ENCODE results near the gene KRTAP29-1.
"Not testable (repeated sequence)": the region's sequence is repeated elsewhere in the genome, so short reads cannot be mapped to it uniquely, and the experiment has no call there.

KRTAP29-1 gene

DNA sequence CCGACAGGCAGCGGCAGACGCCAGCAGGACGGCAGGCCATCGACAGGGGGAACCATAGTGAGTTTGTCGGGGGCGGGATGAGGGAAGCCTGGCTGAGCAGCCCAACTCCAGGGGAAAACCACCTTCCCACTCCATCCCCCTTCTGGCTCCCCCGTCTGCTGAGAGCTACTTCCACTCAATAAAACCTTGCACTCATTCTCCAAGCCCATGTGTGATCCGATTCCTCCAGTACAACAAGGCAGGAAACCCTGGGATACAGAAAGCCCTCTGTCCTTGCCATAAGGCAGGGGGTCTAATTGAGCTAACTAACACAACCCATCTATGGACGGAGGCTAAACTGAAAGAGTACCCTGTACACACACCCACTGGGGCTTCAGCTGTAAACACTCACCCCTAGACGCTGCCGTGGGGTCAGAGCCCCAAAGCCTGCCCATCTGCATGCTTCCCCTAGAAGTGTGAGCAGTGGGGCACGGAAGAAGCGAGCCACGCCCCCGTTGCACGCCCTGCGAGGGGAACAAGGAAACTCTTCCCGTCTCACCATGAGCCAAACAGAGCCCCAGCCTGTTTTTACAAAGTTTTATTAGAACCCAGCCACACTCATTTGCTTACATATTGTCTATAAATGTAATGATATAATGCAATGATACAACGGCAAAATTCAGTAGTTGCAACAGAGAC is 4.1 kb downstream of the KRTAP29-1 start:
- no peak for DNase-seq (ENCODE audit: low spot score)

DNA sequence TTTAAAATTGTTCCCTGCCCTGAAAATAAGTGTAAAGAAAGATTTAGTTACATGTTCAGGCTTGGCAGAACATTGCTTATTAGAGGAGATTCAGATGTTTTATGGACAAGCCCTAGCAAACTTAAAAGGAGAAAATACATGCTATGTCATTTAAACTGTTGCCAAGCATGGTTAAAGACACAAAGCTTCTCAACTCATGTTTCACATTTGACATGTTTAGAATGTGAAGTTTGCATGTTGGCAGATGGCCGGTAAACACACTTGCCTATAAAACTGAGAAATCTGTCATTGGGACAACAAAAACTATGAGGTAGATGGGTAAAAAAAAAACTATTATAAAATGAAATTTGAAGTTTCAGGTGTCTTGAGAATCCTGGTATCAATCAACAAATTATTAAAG is 5.8 kb downstream of the KRTAP29-1 start:
- no peak for DNase-seq (ENCODE audit: low spot score)

DNA sequence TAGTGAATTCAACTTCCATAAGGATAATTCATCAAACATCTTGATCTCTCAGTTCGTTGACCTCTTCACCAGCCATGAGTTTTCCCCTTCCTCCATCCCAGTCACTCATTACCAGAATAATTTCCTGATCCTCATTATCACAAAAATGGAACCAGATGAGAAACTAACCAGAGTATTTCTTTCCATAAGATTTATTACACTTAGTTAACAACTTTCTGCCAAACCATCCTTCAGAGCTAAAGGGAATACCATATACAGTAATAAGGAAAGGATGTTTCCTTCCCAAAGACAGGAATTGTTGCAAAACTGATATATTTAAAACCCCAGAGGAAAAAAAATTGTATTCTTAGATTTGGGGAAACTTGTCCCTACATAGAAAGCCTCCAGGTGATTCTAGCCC is 8.6 kb downstream of the KRTAP29-1 start:
- DNase-seq (ENCODE audit: low spot score), result no peak

DNA sequence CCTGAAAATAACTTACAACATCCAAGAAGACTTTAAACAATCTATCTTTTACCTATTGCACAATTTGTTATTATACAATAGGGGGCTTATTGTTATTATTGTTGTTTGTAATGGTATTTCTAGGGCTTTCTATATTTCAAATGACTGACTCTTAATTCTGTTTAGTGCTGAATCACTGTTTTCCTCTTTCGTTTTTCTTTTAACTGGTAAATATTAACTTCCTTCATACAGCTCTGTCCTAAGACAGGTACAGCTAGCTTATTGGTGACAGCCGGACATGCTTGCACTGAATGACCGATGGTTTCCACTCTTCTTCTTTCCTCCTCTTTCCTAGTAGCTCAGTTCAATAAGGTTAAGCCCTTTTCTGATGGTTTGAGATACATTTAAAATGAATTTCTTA is 15.6 kb downstream of the KRTAP29-1 start:
- DNase-seq (ENCODE audit: low spot score), result no peak

DNA sequence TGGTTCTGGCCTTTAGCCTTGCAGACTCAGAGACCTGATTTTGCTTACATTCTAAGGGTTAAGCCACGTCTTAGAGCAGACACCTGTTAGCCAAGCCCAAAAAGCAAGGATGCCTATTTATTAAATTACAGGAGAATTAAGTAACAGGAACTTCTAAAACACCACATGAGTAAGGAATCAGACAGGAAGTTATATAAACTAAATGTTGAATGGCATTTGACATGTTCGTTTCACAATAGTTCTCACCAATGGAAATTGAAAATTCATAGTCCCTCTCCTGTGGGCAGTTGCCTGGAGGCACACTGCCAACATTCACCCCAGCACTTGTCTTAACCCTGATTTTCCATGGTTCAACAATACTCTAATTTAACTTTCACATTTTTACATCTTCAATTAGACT is 18.1 kb downstream of the KRTAP29-1 start:
- peak; percentile 3 for DNase-seq (ENCODE audit: low spot score)

DNA sequence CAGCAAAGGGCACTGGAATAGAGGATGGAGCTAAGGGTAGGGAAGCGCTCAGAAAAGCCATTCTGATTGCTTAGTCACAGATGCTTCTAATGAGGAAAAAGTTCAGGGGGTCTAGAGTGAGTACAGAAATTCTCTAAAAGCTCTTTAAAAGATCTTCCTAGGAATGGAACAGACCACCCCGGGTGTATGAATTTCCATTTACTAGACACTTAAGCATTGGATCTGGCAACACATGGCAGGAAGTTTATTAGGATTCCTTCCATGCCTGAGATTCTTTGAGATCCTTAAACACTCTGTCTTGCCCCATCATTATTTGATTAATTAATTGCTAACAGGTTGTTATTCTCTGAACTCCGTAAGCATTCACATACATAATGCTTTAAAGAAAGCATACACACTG is 18.6 kb downstream of the KRTAP29-1 start:
- peak; percentile 41 for DNase-seq (ENCODE audit: low spot score)

DNA sequence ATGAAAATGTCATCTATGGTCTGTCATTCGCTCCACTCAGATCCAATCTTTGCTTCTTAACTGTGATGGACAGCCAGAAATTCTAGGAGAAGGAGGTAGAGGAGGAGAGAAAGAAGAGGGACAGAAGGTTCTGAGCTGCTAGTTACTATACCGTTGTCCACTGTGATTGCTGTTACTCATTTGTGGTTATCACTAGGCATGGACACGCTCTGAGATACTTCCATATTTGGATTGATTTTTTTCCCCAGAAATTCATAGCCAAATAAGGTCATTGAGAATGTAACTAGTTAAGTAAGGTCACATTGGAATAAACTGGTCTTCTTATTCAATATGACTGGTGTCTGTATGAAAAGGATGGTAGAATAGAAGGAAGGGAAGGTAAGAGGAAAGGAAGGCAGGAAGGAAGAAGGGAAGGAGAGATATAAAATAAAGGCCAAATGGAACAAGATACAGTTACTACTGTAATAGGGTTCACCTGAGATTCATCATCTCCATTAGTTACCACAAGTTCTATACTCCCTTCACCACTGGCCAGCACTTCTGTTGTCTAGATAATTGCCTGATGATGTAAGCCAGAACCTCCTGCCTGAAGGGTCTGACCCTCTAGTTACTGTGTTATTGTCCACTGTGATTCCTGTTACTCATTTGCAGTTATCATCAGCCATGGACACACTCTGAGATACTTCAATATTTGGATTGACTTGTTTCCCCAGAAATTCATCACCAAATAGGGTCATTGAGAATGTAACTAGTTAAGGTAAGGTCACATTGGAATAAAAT is 24.3 kb downstream of the KRTAP29-1 start:
- DNase-seq (ENCODE audit: low spot score), result peak; percentile 1

DNA sequence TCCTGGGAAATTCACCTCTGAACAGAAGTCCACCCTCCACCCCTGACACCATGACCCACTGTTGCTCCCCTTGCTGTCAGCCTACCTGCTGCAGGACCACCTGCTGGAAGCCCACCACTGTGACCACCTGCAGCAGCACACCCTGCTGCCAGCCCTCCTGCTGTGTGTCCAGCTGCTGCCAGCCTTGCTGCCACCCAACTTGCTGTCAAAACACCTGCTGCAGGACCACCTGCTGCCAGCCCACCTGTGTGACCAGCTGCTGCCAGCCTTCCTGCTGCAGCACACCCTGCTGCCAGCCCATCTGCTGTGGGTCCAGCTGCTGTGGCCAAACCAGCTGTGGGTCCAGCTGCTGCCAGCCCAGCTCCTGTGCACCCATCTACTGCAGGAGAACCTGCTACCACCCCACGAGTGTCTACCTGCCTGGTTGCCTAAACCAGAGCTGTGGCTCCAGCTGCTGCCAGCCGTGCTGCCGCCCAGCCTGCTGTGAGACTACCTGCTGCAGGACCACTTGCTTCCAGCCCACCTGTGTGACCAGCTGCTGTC is 26.9 kb downstream of the KRTAP29-1 start, which contains the start of gene KRTAP9-7:
KRTAP9-7 (plus strand) TSS at position 51 of the 543 bp plus-strand sequence; CDS start at position 51, 0 bp downstream.
- DNase-seq (ENCODE audit: low spot score), result not testable (repeated sequence)

DNA sequence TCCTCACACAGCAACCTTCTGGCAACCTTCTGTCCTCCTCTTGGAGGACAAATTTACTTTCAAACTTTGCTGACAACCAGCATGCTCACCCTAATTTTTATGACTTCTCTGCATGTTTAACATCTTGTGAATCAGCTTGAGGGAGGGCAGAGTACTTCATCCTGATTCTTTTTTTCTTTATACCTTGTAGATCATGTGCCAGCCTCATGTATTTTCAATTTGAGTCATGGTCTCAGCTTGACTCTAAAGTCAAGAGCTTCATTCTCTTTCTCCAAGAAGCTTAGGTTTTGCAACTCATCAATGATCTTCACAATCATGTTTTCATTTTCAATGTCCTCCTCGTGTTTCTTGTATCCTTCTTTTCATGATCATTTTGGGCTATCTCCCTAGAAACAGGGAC is 30.8 kb downstream of the KRTAP29-1 start:
- no peak for DNase-seq (ENCODE audit: low spot score)

DNA sequence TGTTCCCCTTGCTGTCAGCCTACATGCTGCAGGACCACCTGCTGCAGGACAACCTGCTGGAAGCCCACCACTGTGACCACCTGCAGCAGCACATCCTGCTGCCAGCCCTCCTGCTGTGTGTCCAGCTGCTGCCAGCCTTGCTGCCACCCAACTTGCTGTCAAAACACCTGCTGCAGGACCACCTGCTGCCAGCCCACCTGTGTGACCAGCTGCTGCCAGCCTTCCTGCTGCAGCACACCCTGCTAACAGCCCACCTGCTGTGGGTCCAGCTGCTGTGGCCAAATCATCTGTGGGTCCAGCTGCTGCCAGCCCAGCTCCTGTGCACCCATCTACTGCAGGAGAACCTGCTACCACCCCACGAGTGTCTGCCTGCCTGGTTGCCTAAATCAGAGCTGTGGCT is 31.3 kb downstream of the KRTAP29-1 start:
- not testable (repeated sequence) for DNase-seq (ENCODE audit: low spot score)

DNA sequence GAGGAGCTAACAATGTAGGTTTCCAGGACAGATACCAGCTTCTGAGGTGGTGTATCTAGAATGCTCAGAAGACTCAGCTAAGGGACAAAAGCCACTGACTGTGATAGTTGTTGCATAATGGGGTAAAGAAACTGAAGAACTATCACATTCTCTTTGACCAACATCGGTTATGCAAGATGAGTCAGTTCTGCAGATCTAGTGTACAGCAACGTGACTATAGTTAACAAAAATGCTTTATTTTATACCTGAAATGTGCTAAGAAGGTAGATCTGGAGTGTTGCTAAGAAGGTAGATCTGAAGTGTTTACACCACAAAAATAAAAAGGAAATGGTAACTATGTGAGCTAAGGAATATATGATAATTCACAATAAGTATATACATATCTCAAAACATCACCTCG is 34.9 kb downstream of the KRTAP29-1 start:
- DNase-seq (ENCODE audit: low spot score), result no peak

DNA sequence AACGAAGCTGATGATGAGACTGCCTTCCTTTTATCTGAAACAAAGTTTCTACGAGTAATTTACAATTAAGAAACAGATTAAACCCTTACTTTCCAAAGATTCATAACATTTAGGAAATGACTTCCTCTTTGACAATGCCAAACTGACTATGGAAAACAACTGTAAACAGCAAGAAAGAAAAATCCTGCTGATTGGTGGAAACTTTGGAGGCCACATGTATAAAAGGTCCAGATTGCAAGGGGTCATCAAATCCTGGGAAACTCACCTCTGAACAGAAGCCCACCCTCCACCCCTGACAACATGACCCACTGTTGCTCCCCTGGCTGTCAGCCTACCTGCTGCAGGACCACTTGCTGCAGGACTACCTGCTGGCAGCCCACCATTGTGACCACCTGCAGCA is 37.6 kb downstream of the KRTAP29-1 start, which contains the start of gene KRTAP9-6:
KRTAP9-6 (plus strand) TSS at position 301 of the 400 bp plus-strand sequence; CDS start at position 301, 0 bp downstream.
- DNase-seq (ENCODE audit: low spot score), result peak; percentile 0

DNA sequence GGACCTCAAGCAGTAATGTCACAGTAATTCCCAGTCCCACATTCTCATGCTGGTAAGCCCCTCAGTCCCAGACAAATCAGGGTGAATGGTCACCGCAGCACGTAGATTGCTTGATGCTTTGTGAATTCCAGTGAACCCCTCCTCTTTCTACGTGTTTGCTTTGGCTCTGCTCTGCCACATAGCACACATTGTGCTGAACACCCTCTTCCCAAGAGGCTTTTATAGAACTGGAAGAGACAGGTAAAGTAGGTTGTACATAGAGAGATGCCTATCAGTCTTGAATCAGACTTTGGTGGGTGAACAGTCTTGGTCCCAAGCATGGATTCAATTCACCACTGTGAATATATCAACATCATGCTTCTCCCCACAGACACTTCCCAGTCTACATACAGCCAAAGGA is 38.1 kb downstream of the KRTAP29-1 start:
- no peak for DNase-seq (ENCODE audit: low spot score)

DNA sequence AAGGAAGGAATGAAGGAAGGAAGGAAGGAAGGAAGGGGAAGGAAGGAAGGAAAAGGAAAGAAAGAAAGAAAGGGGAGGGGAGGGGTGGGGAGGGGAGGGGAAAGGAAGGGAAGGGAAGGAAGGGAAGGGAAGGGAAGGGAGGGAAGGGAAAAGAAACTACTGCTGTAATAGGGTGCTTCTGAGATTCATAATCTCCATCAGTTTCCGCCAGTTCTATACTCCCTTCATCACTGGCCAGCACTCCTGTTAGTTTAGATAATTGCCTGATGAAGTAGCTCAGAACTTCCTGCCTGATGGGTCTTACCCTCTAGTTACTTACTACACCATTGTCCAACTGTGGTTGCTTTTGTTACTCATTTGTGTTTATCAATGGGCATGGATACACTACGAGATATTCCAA is 39.4 kb downstream of the KRTAP29-1 start:
- DNase-seq (ENCODE audit: low spot score), result peak; percentile 0

DNA sequence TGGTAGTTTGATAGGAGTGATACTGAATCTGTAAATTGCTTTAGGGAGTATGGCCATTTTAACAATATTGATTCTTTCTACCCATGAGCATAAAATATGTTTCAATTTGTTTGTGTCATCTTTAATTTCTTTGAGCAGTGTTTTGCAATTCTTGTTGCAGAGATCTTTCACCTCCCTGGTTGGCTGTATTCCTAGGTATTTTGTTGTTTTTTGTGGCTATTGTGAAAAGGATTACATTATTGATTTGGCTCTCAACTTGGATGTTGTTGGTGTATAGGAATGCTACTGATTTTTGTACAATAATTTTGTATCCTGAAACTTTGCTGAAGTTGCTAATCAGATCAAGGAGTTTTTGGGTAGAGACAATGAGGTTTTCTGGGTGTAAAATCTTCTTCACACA is 44.2 kb downstream of the KRTAP29-1 start:
- DNase-seq (ENCODE audit: low spot score), result no peak

DNA sequence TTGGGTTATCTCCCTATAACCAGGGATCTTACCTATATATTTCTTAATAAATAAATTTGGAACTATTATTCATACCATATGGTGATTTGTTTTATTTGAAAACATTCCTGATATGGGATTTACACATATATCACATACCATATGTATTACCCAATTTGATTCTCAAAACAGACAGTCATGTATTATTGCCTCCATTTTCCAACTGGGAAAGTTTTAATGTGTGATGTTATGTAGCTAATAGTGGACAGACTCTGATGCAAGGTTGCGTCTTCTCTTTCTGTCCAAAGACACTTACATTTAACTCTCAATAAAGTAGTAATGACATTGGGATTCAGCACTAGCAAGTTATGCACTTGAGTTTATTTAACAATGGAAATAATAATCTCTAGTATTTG is 46.4 kb downstream of the KRTAP29-1 start:
- DNase-seq (ENCODE audit: low spot score), result peak; percentile 0

DNA sequence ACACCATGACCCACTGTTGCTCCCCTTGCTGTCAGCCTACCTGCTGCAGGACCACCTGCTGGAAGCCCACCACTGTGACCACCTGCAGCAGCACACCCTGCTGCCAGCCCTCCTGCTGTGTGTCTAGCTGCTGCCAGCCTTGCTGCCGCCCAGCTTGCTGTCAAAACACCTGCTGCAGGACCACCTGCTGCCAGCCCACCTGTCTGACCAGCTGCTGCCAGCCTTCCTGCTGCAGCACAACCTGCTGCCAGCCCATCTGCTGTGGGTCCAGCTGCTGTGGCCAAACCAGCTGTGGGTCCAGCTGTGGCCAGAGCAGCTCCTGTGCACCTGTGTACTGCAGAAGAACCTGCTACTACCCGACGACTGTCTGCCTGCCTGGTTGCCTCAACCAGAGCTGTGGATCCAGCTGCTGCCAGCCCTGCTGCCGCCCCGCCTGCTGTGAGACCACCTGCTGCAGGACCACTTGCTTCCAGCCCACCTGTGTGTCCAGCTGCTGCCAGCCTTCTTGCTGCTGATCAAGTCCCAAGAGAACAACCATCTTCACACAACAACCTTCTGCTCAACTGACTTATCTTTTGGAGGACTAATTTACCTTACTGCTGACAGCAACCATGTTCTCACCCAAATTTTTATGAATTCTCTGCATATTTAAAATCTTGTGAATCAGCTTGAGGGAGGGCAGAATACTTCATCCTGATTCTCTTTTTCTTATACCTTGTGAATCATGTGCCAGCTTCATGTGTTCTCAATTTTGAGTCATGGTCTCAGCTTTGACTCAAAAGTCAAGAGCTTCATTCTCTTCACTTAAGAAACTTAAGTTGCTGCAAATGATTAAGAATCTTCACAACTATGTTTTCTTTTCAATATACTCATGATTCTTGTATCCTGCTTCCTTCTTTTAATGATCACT is 47.0 kb downstream of the KRTAP29-1 start, which contains the start of gene KRTAP9-9:
KRTAP9-9 (plus strand) TSS at position 4 of the 910 bp plus-strand sequence.
- DNase-seq (ENCODE audit: low spot score), result peak; percentile 1

DNA sequence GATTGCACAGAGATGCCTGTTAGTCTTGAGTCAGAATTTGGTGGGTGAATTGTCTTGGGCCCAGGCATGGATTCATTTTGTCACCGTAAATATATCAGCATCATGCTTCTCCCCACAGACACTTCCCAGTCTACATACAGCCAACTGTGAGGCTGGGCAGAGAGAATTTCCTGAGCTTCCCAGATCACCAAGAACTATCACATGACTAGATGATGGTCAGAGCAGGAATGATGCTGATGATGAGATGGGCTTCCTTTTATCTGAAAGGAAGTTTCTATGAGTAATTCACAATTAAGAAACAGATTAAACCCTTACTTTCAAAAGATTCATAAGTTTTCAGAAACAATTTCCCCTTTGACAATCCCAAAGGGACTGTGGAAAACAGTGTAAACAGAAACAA is 47.8 kb downstream of the KRTAP29-1 start:
- no peak for DNase-seq (ENCODE audit: low spot score)
